H1 (cell line): ENCODE measurements around the gene ZNF879. TPM values are rescaled to one million over a fixed set of nuclear protein-coding genes. Genes with fewer than 3 reads are reported as not detected.

Experiments used
- CTCF ChIA-PET: fragments of 300-600 bp; sonication (Branson Sonifier 250); formaldehyde crosslinking; loops from one replicate; lab custom pipeline; 2021; ENCODE audit not compliant: partially characterized antibody; lab: Charles Lee
- POLR2A ChIA-PET: fragments of 300-600 bp; sonication (Branson Sonifier 250); formaldehyde crosslinking; loops from one replicate; lab custom pipeline; 2021; ENCODE audit warnings: inconsistent platforms; ENCODE audit not compliant: partially characterized antibody; lab: Charles Lee
- DNase-seq, 2 experiments: peaks; one replicate each; pipeline versions ENCODE4 v3.0.0 to v3.0.0-alpha.2; 2010 to 2022; ENCODE audit warnings: low spot score in 2 of 2, low read depth in 1 of 2, mixed read lengths in 1 of 2
- FAIRE-seq: peaks from 2 replicates; lab custom pipeline; 2011; peaks lifted over from hg19 to GRCh38; lab: Jason Lieb, UNC
- H2AFZ ChIP-seq: 2 replicates; pipeline ENCODE4 v1.8.1; 2012; ENCODE audit warnings: low read length, inconsistent platforms
- H2AK5ac ChIP-seq: 2 replicates; pipeline ENCODE4 v1.6.1; 2013; ENCODE audit warnings: low read depth, low read length
- H2BK120ac ChIP-seq: replicated peaks from 2 replicates; pipeline ENCODE3; 2013; ENCODE audit warnings: low read depth, low read length, inconsistent platforms
- H2BK12ac ChIP-seq: 2 replicates; pipeline ENCODE4 v1.6.1; 2013; ENCODE audit warnings: low read depth, low read length
- H2BK15ac ChIP-seq: 2 replicates; pipeline ENCODE4 v1.6.1; 2013; ENCODE audit warnings: low read length
- H2BK20ac ChIP-seq: 2 replicates; pipeline ENCODE4 v1.6.1; 2013; ENCODE audit warnings: low read length
- H2BK5ac ChIP-seq: 2 replicates; pipeline ENCODE4 v1.6.1; 2013; ENCODE audit warnings: low read depth, low read length
- H3K14ac ChIP-seq: 2 replicates; pipeline ENCODE4 v1.6.1; 2013; ENCODE audit warnings: inconsistent platforms; ENCODE audit not compliant: insufficient read length
- H3K18ac ChIP-seq: 2 replicates; pipeline ENCODE4 v1.6.1; 2013; ENCODE audit warnings: low read length; ENCODE audit errors: extremely low read depth
- H3K23ac ChIP-seq: 2 replicates; pipeline ENCODE4 v1.6.1; 2013; ENCODE audit warnings: inconsistent platforms; ENCODE audit not compliant: insufficient read length
- H3K23me2 ChIP-seq: 2 replicates; pipeline ENCODE4 v1.6.1; 2013; ENCODE audit warnings: low read depth, low read length
- H3K27ac ChIP-seq: 2 replicates; pipeline ENCODE4 v1.6.1; 2011; ENCODE audit warnings: low read depth, low read length, inconsistent platforms
- H3K27me3 ChIP-seq, 4 experiments: replicated peaks in 1 of 4; 1 replicate in 1 of 4; 2 replicates in 3 of 4; pipeline versions ENCODE4 v1.6.1 to v1.8.1; 2011 to 2013; ENCODE audit warnings: low read length in 3 of 4, mild to moderate bottlenecking in 3 of 4, inconsistent platforms in 2 of 4, mixed read lengths in 2 of 4, moderate library complexity in 1 of 4; ENCODE audit not compliant: control insufficient read depth in 3 of 4, insufficient read depth in 3 of 4; ENCODE audit errors: extremely low read depth in 1 of 4
- H3K36me3 ChIP-seq, 4 experiments: 2 replicates each; pipeline versions ENCODE4 v1.6.1 to v1.8.1; 2011 to 2013; ENCODE audit warnings: mild to moderate bottlenecking in 4 of 4, low read length in 3 of 4, moderate library complexity in 2 of 4, control low read depth in 1 of 4, inconsistent platforms in 1 of 4; ENCODE audit not compliant: insufficient read depth in 4 of 4, control insufficient read depth in 2 of 4
- H3K4ac ChIP-seq: replicated peaks from 2 replicates; pipeline ENCODE3; 2013; ENCODE audit warnings: low read length, low read depth, mixed read lengths, inconsistent platforms; ENCODE audit not compliant: insufficient read length
- H3K4me1 ChIP-seq, 4 experiments: replicated peaks in 1 of 4; 1 replicate in 1 of 4; 2 replicates in 3 of 4; pipeline versions ENCODE4 v1.6.1 to v1.8.1; 2011 to 2013; ENCODE audit warnings: low read length in 3 of 4, inconsistent platforms in 2 of 4, mixed read lengths in 1 of 4; ENCODE audit not compliant: insufficient read depth in 4 of 4, control insufficient read depth in 3 of 4
- H3K4me2 ChIP-seq, 2 experiments: 2 replicates each; pipeline versions ENCODE4 v1.6.1 to v1.8.1; 2011 to 2013; ENCODE audit warnings: low read depth in 2 of 2, low read length in 2 of 2, control low read depth in 1 of 2, inconsistent platforms in 1 of 2, mild to moderate bottlenecking in 1 of 2; ENCODE audit not compliant: insufficient read depth in 1 of 2
- H3K4me3 ChIP-seq, 4 experiments: fragments of 200-600, 300-600 bp in 1 of 4; sonication (generic), shearing (Covaris generic), sonication (Bioruptor Twin) in 1 of 4; 2 replicates each; pipeline versions ENCODE4 v1.5.1 to v1.8.1; 2011 to 2016; ENCODE audit warnings: low read length in 4 of 4, low read depth in 3 of 4, control low read depth in 2 of 4, inconsistent platforms in 2 of 4, mild to moderate bottlenecking in 2 of 4, mixed read lengths in 1 of 4, moderate library complexity in 1 of 4; ENCODE audit not compliant: insufficient read depth in 2 of 4; ENCODE audit errors: extremely low read depth in 1 of 4
- H3K56ac ChIP-seq: replicated peaks from 2 replicates; pipeline ENCODE3; 2013; ENCODE audit warnings: low read depth, mild to moderate bottlenecking, mixed read lengths, low read length, inconsistent platforms; ENCODE audit not compliant: insufficient read length
- H3K79me1 ChIP-seq: 2 replicates; pipeline ENCODE4 v1.6.1; 2013; ENCODE audit warnings: low read depth, low read length, control low read depth
- H3K79me2 ChIP-seq, 2 experiments: 2 replicates each; pipeline versions ENCODE4 v1.6.1 to v1.8.1; 2012 to 2013; ENCODE audit warnings: low read length in 2 of 2, mild to moderate bottlenecking in 2 of 2, inconsistent platforms in 1 of 2; ENCODE audit not compliant: insufficient read depth in 2 of 2, control insufficient read depth in 1 of 2
- H3K9ac ChIP-seq, 4 experiments: replicated peaks in 1 of 4; 1 replicate in 1 of 4; 2 replicates in 3 of 4; pipeline versions ENCODE4 v1.6.1 to v1.8.1; 2011 to 2013; ENCODE audit warnings: low read depth in 3 of 4, low read length in 3 of 4, control low read depth in 2 of 4, mild to moderate bottlenecking in 2 of 4, moderate library complexity in 2 of 4, inconsistent platforms in 1 of 4; ENCODE audit errors: extremely low read depth in 1 of 4
- H3K9me3 ChIP-seq, 2 experiments: 2 replicates each; pipeline versions ENCODE4 v1.6.1 to v1.8.1; 2012 to 2013; ENCODE audit warnings: mild to moderate bottlenecking in 2 of 2, moderate library complexity in 2 of 2, control low read depth in 1 of 2, inconsistent platforms in 1 of 2, low read depth in 1 of 2, low read length in 1 of 2, mixed read lengths in 1 of 2; ENCODE audit not compliant: insufficient read depth in 2 of 2
- H4K20me1 ChIP-seq, 2 experiments: replicated peaks in 1 of 2; 2 replicates each; pipeline versions ENCODE3 to v1.8.1; 2011 to 2013; ENCODE audit warnings: inconsistent platforms in 2 of 2, low read length in 2 of 2, mild to moderate bottlenecking in 1 of 2; ENCODE audit not compliant: insufficient read depth in 2 of 2, control insufficient read depth in 1 of 2
- H4K5ac ChIP-seq: 2 replicates; pipeline ENCODE4 v1.6.1; 2013; ENCODE audit warnings: low read length, low read depth, mixed read lengths, inconsistent platforms; ENCODE audit not compliant: insufficient read length
- H4K8ac ChIP-seq: 2 replicates; pipeline ENCODE4 v1.8.0; 2013; ENCODE audit warnings: mild to moderate bottlenecking, moderate library complexity, low read length, inconsistent platforms; ENCODE audit not compliant: insufficient read depth; ENCODE audit errors: extremely low read depth
- H4K91ac ChIP-seq: replicated peaks from 2 replicates; pipeline ENCODE3; 2013; ENCODE audit warnings: low read length, mixed read lengths, inconsistent platforms; ENCODE audit not compliant: insufficient read length
- BCL11A ChIP-seq, 2 experiments: IDR thresholded peaks; one replicate each; pipeline ENCODE4 v1.6.1; 2011; ENCODE audit warnings: low read depth in 2 of 2, low read length in 2 of 2, mild to moderate bottlenecking in 2 of 2
- CHD1 ChIP-seq: IDR thresholded peaks from 2 replicates; pipeline ENCODE4 v1.6.1; 2012; ENCODE audit warnings: low read depth, low read length, improper control_type of control experiment
- CREB1 ChIP-seq: IDR thresholded peaks from 2 replicates; pipeline ENCODE4 v1.6.1; 2012; ENCODE audit warnings: inconsistent platforms
- CTBP2 ChIP-seq: IDR thresholded peaks from 2 replicates; pipeline ENCODE4 v1.7.0; 2011; ENCODE audit warnings: borderline replicate concordance, mild to moderate bottlenecking, moderate library complexity, mixed read lengths, low read length; ENCODE audit not compliant: insufficient read depth, insufficient read length
- FOSL1 ChIP-seq: IDR thresholded peaks from 2 replicates; pipeline ENCODE4 v1.6.1; 2011; ENCODE audit warnings: mild to moderate bottlenecking, low read depth, low read length, moderate library complexity; ENCODE audit not compliant: insufficient read depth
- HDAC2 ChIP-seq, 2 experiments: fragments of 300-600 bp in 1 of 2; sonication (generic) in 1 of 2; IDR thresholded peaks; 2 replicates each; pipeline ENCODE4 v1.6.1; 2011 to 2012; ENCODE audit warnings: low read depth in 2 of 2, low read length in 2 of 2, mild to moderate bottlenecking in 2 of 2, moderate library complexity in 2 of 2, borderline replicate concordance in 1 of 2, inconsistent platforms in 1 of 2
- KDM5A ChIP-seq: fragments of 200-600 bp; IDR thresholded peaks from 2 replicates; pipeline ENCODE4 v1.7.1; 2012; ENCODE audit warnings: mild to moderate bottlenecking, low read length, inconsistent platforms, mixed read lengths
- RAD21 ChIP-seq, 2 experiments: IDR thresholded peaks in 1 of 2; conservative IDR thresholded peaks in 1 of 2; 2 replicates each; pipeline ENCODE4 v1.6.1; 2011; ENCODE audit warnings: low read depth in 2 of 2, low read length in 2 of 2, improper control_type of control experiment in 1 of 2, inconsistent platforms in 1 of 2, mild to moderate bottlenecking in 1 of 2, moderate library complexity in 1 of 2
- RXRA ChIP-seq: IDR thresholded peaks from 2 replicates; pipeline ENCODE4 v1.6.1; 2011; ENCODE audit warnings: low read depth, mild to moderate bottlenecking, low read length, moderate library complexity; ENCODE audit not compliant: insufficient read depth
- SAP30 ChIP-seq: fragments of 300-600 bp; sonication (generic); IDR thresholded peaks from 2 replicates; pipeline ENCODE4 v1.7.1; 2012; ENCODE audit warnings: low read length, moderate library complexity, mild to moderate bottlenecking, inconsistent platforms; ENCODE audit not compliant: insufficient read depth, insufficient replicate concordance
- SP2 ChIP-seq: IDR thresholded peaks from 2 replicates; pipeline ENCODE4 v1.6.1; 2012; ENCODE audit warnings: mild to moderate bottlenecking, low read length, inconsistent platforms
- SP4 ChIP-seq: IDR thresholded peaks from 2 replicates; pipeline ENCODE4 v1.6.1; 2012; ENCODE audit warnings: low read length, inconsistent platforms
- USF2 ChIP-seq: IDR thresholded peaks from 2 replicates; pipeline ENCODE4 v1.6.1; 2011; ENCODE audit warnings: low read length, improper control_type of control experiment
- WGBS, 2 experiments: shearing (Covaris generic) in 1 of 2; methylation state at CpG; one replicate each; pipeline versions ENCODE4 v1.1.6 to v1.1.7; 2013 to 2015; ENCODE audit warnings: low lambda C conversion rate in 2 of 2, mixed read lengths in 2 of 2, inconsistent platforms in 1 of 2, low coverage in 1 of 2, missing lambda C conversion rate in 1 of 2; ENCODE audit not compliant: insufficient replicate concordance in 2 of 2, insufficient coverage in 1 of 2, insufficient read length in 1 of 2; ENCODE audit errors: extremely low coverage in 1 of 2, missing lambda C conversion rate in 1 of 2; 5-methylcytosine and 5-hydroxymethylcytosine counted together
- polyA plus RNA-seq, 7 experiments: library from polyadenylated mRNA; depleted of rRNA in 3 of 7; stranded (reverse) in 5 of 7; unstranded in 2 of 7; fragments of >200 nt in 5 of 7; fragments of 200-250 nt in 2 of 7; gene quantifications; 1 replicate in 5 of 7; 2 replicates in 1 of 7; 4 replicates in 1 of 7; pipeline versions ENCODE4 v1.2.1 to v1.2.3, GENCODE V29; 2011 to 2013; ENCODE audit warnings: missing spikeins in 2 of 7, mixed read lengths in 2 of 7
- total RNA-seq: library from RNA; stranded (reverse); fragmentation: NEBNext Ultra II Directional; extraction: Animal tissue kit (Norgen Biotek cat#: 25700); gene quantifications from 2 replicates; pipeline ENCODE4 v1.2.1, GENCODE V29; 2021

Gene ZNF879
- total and polyA plus RNA-seq, 2 of the 8 experiments (the other 6 are each of a cell fraction or from before 2014, with no cell fraction given) = 2.2 to 3.1 TPM

DNA sequence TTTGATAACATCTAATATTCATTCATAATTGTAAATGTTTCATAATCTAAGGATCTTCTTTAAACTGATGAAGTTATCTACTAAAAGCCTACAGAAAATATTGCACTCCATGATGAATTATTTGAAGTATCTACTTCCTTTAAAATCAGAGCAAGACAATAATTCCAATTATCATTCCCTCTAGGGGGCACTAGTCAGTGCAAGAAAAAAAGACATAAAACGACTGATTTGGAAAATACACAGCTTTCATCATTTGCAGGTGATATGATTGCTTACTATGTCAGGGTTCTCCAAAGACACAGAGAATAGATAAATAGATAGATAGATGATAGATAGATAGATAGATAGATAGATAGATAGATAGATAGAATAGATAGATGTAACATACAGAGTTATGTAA is 14.9 kb upstream of the ZNF879 start:
- H4K8ac ChIP-seq = no peak overlapping the region
- no peak overlapping the region for H3K56ac ChIP-seq
- no peak overlapping the region for H2AK5ac ChIP-seq
- H4K5ac ChIP-seq = no peak overlapping the region
- H4K91ac ChIP-seq = no peak overlapping the region
- H3K27me3 ChIP-seq = no peaks in the 10 kb centered on the region
- H3K79me2 ChIP-seq = no peaks in the 10 kb centered on the region
- no peaks in the 10 kb centered on the region for H3K23me2 ChIP-seq
- no peak overlapping the region for H2BK5ac ChIP-seq
- no peaks in the 10 kb centered on the region; a peak in 1 of 8 replicates for H3K36me3 ChIP-seq
- no peaks in the 10 kb centered on the region for H4K20me1 ChIP-seq
- H3K4me3 ChIP-seq = no peak overlapping the region
- H2BK15ac ChIP-seq = no peak overlapping the region
- H3K4me1 ChIP-seq = no peaks in the 10 kb centered on the region
- H2BK120ac ChIP-seq = no peak overlapping the region
- H3K9me3 ChIP-seq = peaks cover 29 to 34% of the 10 kb centered on the region in 2 experiments
- H3K27ac ChIP-seq = no peak overlapping the region
- H2AFZ ChIP-seq = no peak overlapping the region
- H3K4ac ChIP-seq = no peak overlapping the region
- FAIRE-seq (no peak), DNase-seq (no peak)
- no peak overlapping the region for H3K14ac ChIP-seq
- H3K4me2 ChIP-seq = no peak overlapping the region
- no peak overlapping the region for H3K18ac ChIP-seq
- 27% methylated on average over 1 of the region's 1 CpG; no CpG with 5 or more reads in 1 of the 2 experiments for WGBS, 2 experiments
- no peak overlapping the region for H3K9ac ChIP-seq
- CTCF ChIA-PET = interaction anchor here (0.7 to 1.4 kb wide), 7 partner anchors 10 to 417 kb away, joined by 3 to 4 read pairs (median 3); partner anchors contain the start of gene ZNF354C
- no peak overlapping the region for H3K23ac ChIP-seq
- no peak overlapping the region for H2BK20ac ChIP-seq
- POLR2A ChIA-PET = no interaction called here
- H2BK12ac ChIP-seq = no peak overlapping the region
- H3K79me1 ChIP-seq = no peaks in the 10 kb centered on the region
- TF ChIP-seq KDM5A (no peak), BCL11A (IDR thresholded peaks at IDR 0.05; ENCODE audit: low read depth in 2 of 2, low read length in 2 of 2) (no peak), CHD1 (no peak), FOSL1 (no peak), SP4 (no peak), SP2 (no peak), USF2 (no peak), CTBP2 (no peak), SAP30 (no peak), RXRA (no peak), HDAC2 (IDR thresholded peaks at IDR 0.05; ENCODE audit: borderline replicate concordance in 1 of 2, low read depth in 2 of 2, low read length in 2 of 2) (no peak), RAD21 (IDR thresholded peaks at IDR 0.05 in 1 of 2, conservative IDR thresholded peaks at IDR 0.05 in 1 of 2; ENCODE audit: low read depth in 2 of 2, low read length in 2 of 2) (no peak), CREB1 (no peak)
